ENCODE measurements around the gene PSMA2. TPM values are rescaled to one million over a fixed set of nuclear protein-coding genes. Genes with fewer than 3 reads are reported as not detected.

PSMA2 gene
- total and polyA plus RNA-seq, 2 donors (not counting 3 experiments of a cell fraction or from before 2014, with no cell fraction given), result 107 to 118 TPM

DNA sequence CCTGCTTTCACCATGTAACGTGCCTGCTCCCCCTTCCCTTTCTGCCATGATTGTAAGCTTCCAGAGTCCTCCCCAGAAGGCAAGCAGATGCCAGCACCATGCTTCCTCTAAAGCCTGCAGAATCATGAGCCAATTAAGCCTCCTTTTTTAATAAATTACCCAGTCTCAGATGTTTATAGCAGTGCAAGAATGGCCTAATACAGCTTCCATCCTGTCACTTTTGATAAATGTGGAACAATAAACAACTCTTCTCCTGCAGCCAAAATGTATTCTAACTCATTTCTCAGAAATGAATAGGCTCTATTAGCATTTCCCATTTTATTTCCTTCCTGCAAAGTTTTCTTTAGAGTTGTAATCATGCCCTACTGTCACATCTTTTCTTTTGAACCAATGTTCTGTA is 63.5 kb downstream of the PSMA2 start:
- dilution Hi-C loops (cut with MboI; ENCODE audit: extremely low pct_ligation_motif_present, low sequenced_read_pairs), result no loop called here
- Histone ChIP-seq H3K36me3 (ENCODE audit: control insufficient read depth in 2 of 2, extremely low read depth in 1 of 2, insufficient read depth in 2 of 2, low read length in 2 of 2) (no peaks in the 10 kb centered on the region), H3K27me3 (ENCODE audit: control insufficient read depth in 2 of 2, insufficient read depth in 2 of 2, low read length in 2 of 2) (peaks cover 2% of the 10 kb centered on the region in 2 experiments), H3K4me2 (ENCODE audit: insufficient read depth, low read length) (no peak overlapping the region), H3K27ac (ENCODE audit: insufficient read depth, low read depth, low read length) (no peak overlapping the region), H3K9ac (replicated peaks; ENCODE audit: extremely low read depth, insufficient read depth, low read length) (no peak overlapping the region), H3K79me2 (ENCODE audit: control insufficient read depth, insufficient read depth, low read length) (no peaks in the 10 kb centered on the region), H3K4me3 (replicated peaks in 1 of 3; ENCODE audit: insufficient read depth in 1 of 3, low read depth in 1 of 3, low read length in 3 of 3) (no peak overlapping the region), H3K4me1 (ENCODE audit: control insufficient read depth, extremely low read depth, insufficient read depth, low read length) (no peaks in the 10 kb centered on the region), H3K9me3 (replicated peaks; ENCODE audit: control insufficient read depth, insufficient read depth, low read length) (no peaks in the 10 kb centered on the region), H3K9me1 (replicated peaks; ENCODE audit: control insufficient read depth, extremely low read depth, insufficient read depth, low read length) (no peaks in the 10 kb centered on the region), H4K20me1 (replicated peaks; ENCODE audit: control insufficient read depth, extremely low read depth, insufficient read depth, low read length) (no peaks in the 10 kb centered on the region), H2AFZ (ENCODE audit: low read depth, low read length) (no peak overlapping the region)
- FAIRE-seq (no peak), DNase-seq (ENCODE audit: low read depth, low spot score) (no peak)
- TF ChIP-seq FOS (IDR thresholded peaks at IDR 0.05; ENCODE audit: borderline replicate concordance, insufficient read depth, low read length) (no peak), MYC (IDR thresholded peaks at IDR 0.05; ENCODE audit: low read depth, low read length) (no peak), EZH2 (IDR thresholded peaks at IDR 0.05; ENCODE audit: borderline replicate concordance, low read depth, low read length, severe bottlenecking) (no peak), JUN (IDR thresholded peaks at IDR 0.05; ENCODE audit: borderline replicate concordance, insufficient read depth, insufficient read length, low read depth) (no peak), GATA2 (IDR thresholded peaks at IDR 0.05; ENCODE audit: insufficient read depth, insufficient read length, low read depth, low read length) (no peak), POLR2AphosphoS5 (IDR thresholded peaks at IDR 0.05; ENCODE audit: insufficient read depth, low read depth, low read length) (no peak)
- TF ChIP-seq, protein P1, sequence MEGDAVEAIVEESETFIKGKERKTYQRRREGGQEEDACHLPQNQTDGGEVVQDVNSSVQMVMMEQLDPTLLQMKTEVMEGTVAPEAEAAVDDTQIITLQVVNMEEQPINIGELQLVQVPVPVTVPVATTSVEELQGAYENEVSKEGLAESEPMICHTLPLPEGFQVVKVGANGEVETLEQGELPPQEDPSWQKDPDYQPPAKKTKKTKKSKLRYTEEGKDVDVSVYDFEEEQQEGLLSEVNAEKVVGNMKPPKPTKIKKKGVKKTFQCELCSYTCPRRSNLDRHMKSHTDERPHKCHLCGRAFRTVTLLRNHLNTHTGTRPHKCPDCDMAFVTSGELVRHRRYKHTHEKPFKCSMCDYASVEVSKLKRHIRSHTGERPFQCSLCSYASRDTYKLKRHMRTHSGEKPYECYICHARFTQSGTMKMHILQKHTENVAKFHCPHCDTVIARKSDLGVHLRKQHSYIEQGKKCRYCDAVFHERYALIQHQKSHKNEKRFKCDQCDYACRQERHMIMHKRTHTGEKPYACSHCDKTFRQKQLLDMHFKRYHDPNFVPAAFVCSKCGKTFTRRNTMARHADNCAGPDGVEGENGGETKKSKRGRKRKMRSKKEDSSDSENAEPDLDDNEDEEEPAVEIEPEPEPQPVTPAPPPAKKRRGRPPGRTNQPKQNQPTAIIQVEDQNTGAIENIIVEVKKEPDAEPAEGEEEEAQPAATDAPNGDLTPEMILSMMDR (IDR thresholded peaks at IDR 0.05; ENCODE audit: extremely low read depth in 1 of 2, insufficient read depth in 1 of 2, low read depth in 1 of 2, low read length in 2 of 2), result no peak
- POLR2A ChIA-PET, result no interaction called here
- intact Hi-C loops (cut with micrococcal nuclease), result no loop called here
- BruUV-seq (replicated peaks), result no TSS peak
- CTCF ChIA-PET, result interaction anchor here (3.4 kb wide), 1 partner anchor 9 kb away, joined by 15 read pairs; no protein-coding TSS in a partner anchor

Other genes starting within 250 kb of the PSMA2 start
- 4.2 and 4.5 TPM in 2 replicates for gene C7orf25, start 20.1 kb downstream of the PSMA2 start, total RNA-seq
- gene C7orf25, start 20.1 kb downstream of the PSMA2 start, polyA plus RNA-seq, result 1.4 TPM in 2 replicates
- 56.6 and 62.2 TPM in 2 replicates for gene MRPL32, start 202 bp upstream of the PSMA2 start, total RNA-seq
- 28.3 and 39.9 TPM in 2 replicates for gene MRPL32, start 202 bp upstream of the PSMA2 start, polyA plus RNA-seq
- not detected in 2 replicates for gene HECW1, start 180.5 kb upstream of the PSMA2 start, total RNA-seq
- not detected in 2 replicates for gene HECW1, start 180.5 kb upstream of the PSMA2 start, polyA plus RNA-seq